ENCODE measurements around the gene EPHA7. TPM values are rescaled to one million over a fixed set of nuclear protein-coding genes. Genes with fewer than 3 reads are reported as not detected.

Gene EPHA7
- total and polyA plus RNA-seq, 4 donors = 0.75 to 2.4 TPM; not detected in 2

DNA sequence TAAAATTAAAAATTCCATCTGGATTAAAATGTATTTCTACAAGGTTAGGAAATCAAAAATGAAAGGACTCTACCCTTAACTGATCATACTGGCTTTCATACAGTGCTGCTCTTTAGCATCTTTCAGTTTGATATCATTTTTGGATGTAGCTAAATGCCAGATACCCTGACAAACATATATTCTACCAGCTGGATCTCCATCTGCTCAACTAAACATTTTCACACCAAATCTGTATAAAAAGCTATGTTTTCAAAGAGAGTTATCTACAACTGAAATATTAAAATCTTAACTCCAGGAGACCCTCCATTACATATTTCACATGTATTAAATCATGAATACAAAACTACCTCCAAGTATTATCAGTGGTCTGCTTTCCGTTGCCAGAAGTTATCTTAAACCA, 95.7 kb downstream of the EPHA7 start:
- intact Hi-C loops (cut with DNase I) = no loop called here

DNA sequence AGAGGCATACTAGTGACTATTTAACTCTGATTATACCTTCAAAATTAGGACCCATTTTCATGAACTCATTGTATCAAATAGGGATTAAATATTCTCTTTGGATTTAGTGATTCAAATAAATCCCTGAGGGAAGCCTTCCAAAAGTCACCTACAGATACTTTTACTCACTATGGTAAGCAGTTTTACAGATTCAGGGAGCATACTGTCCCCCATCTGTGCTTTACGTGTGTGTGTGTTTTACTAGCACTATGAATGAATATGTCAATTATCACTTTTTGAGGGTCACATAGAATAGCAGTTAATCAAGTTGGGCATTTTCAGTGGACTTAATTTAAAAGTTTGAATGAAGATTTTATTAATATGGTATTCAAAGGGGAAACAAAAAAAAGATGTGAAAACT, 96.7 kb downstream of the EPHA7 start:
- no peaks in the 10 kb centered on the region for H3K36me3 ChIP-seq (ENCODE audit: control insufficient read depth in 1 of 2, insufficient read depth in 2 of 2, low read length in 1 of 2)
- H3K27ac ChIP-seq (ENCODE audit: low read depth in 1 of 2, low read length in 2 of 2) = no peak overlapping the region
- H3K4me1 ChIP-seq (ENCODE audit: control insufficient read depth in 1 of 2, insufficient read depth in 2 of 2, low read length in 2 of 2) = no peaks in the 10 kb centered on the region
- no peaks in the 10 kb centered on the region for H3K9me3 ChIP-seq (ENCODE audit: control insufficient read depth, low read length)
- ATAC-seq (ENCODE audit: low FRiP score) (no peak), DNase-seq (no peak)
- intact Hi-C loops (cut with DNase I) = no loop called here
- H3K4me3 ChIP-seq (ENCODE audit: low read length in 2 of 2) = no peak overlapping the region
- H3K27me3 ChIP-seq (ENCODE audit: control insufficient read depth in 1 of 2, insufficient read depth in 2 of 2, low read length in 1 of 2) = no peaks in the 10 kb centered on the region
- 94 to 100% methylated on average over 1 of the region's 1 CpG for WGBS, 2 donors

More for the DNA sequence above, 95.7 kb downstream of the EPHA7 start:
- Histone ChIP-seq H3K36me3 (ENCODE audit: control insufficient read depth in 1 of 2, insufficient read depth in 2 of 2, low read length in 1 of 2) (no peaks in the 10 kb centered on the region), H3K4me3 (ENCODE audit: low read length in 2 of 2) (no peak overlapping the region), H3K9me3 (ENCODE audit: control insufficient read depth, low read length) (no peaks in the 10 kb centered on the region), H3K4me1 (ENCODE audit: control insufficient read depth in 1 of 2, insufficient read depth in 2 of 2, low read length in 2 of 2) (no peaks in the 10 kb centered on the region), H3K27me3 (ENCODE audit: control insufficient read depth in 1 of 2, insufficient read depth in 2 of 2, low read length in 1 of 2) (no peaks in the 10 kb centered on the region), H3K27ac (ENCODE audit: low read depth in 1 of 2, low read length in 2 of 2) (no peak overlapping the region)
- ATAC-seq (ENCODE audit: low FRiP score) (no peak), DNase-seq (no peak)
- 74 to 75% methylated on average over 1 of the region's 1 CpG for WGBS, 2 donors

DNA sequence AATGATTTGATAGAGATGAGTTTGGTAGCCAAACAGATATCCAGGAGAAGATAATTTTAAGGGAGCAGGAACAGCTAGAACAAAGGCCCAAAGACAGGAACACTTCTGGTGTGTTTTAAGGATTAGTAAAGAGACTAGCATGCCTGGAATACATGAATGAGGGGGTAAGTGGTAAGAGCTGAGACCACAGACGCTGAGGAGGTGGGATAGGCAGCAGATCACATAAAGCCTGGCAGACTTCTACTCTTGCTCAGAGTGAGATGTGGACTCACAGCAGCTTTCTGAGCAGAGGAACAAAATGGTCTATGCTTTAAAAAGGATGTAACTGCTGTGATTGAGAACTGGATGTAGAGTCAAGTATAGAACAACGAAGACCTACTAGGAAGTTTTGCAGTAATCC, 100.1 kb downstream of the EPHA7 start:
- H3K36me3 ChIP-seq (ENCODE audit: control insufficient read depth in 1 of 2, insufficient read depth in 2 of 2, low read length in 1 of 2) = no peaks in the 10 kb centered on the region
- H3K4me1 ChIP-seq (ENCODE audit: control insufficient read depth in 1 of 2, insufficient read depth in 2 of 2, low read length in 2 of 2) = no peaks in the 10 kb centered on the region
- ATAC-seq (ENCODE audit: low FRiP score) (no peak), DNase-seq (no peak)
- no peaks in the 10 kb centered on the region for H3K9me3 ChIP-seq (ENCODE audit: control insufficient read depth, low read length)
- 77 to 83% methylated on average over 2 of the region's 2 CpGs for whole genome bisulfite sequencing, 2 donors
- no peak overlapping the region for H3K27ac ChIP-seq (ENCODE audit: low read depth in 1 of 2, low read length in 2 of 2)
- intact Hi-C loops (cut with DNase I) = no loop called here
- H3K27me3 ChIP-seq (ENCODE audit: control insufficient read depth in 1 of 2, insufficient read depth in 2 of 2, low read length in 1 of 2) = no peaks in the 10 kb centered on the region
- no peak overlapping the region for H3K4me3 ChIP-seq (ENCODE audit: low read length in 2 of 2)

DNA sequence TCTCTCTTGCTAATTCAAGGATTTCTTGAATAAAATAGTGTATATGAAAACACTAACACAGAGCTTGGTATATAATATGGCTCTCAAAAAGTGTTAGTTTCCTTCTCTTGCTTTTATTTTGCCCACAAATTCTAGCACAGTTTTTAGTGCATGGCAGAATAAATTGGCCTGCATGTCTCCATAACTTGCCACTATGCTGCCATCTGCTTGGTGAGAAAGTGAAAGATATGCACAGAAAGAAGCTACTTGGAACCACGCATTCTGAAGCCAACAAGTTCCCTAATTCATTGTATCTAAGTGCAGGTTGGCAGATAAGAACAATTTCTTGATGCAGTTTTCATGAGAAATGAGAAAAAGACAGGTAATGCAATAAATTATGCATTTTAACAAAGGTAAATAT, 101.2 kb downstream of the EPHA7 start:
- DNase-seq (no peak), ATAC-seq (ENCODE audit: low FRiP score) (no peak)
- no peaks in the 10 kb centered on the region for H3K27me3 ChIP-seq (ENCODE audit: control insufficient read depth in 1 of 2, insufficient read depth in 2 of 2, low read length in 1 of 2)

DNA sequence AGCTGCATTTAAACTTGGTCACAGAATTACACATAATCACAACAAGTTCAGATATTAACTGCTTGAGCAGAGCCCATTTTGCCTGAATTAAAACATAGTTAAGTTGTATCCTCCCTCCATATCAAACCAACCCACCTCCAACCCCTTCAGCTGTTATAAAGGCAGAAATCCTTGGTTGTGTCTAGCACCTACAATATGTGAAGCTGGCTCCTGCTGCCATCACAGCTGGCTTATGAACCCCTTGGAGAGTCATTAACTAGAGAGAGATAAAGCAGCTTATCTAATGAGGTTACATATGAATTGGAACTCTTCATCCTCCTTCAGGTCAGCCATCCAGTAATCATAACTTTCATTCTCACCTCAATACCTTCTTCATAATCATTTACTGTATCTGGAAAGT, 101.8 kb downstream of the EPHA7 start:
- ATAC-seq (ENCODE audit: low FRiP score) = no peak
- no peaks in the 10 kb centered on the region for H3K4me1 ChIP-seq (ENCODE audit: control insufficient read depth in 1 of 2, insufficient read depth in 2 of 2, low read length in 2 of 2)

More for the DNA sequence above, 101.2 kb downstream of the EPHA7 start:
- H3K9me3 ChIP-seq (ENCODE audit: control insufficient read depth, low read length) = no peaks in the 10 kb centered on the region
- intact Hi-C loops (cut with DNase I) = no loop called here
- H3K27ac ChIP-seq (ENCODE audit: low read depth in 1 of 2, low read length in 2 of 2) = no peak overlapping the region
- no peaks in the 10 kb centered on the region for H3K36me3 ChIP-seq (ENCODE audit: control insufficient read depth in 1 of 2, insufficient read depth in 2 of 2, low read length in 1 of 2)
- WGBS, 2 donors = 92 to 93% methylated on average over 1 of the region's 1 CpG
- no peak overlapping the region for H3K4me3 ChIP-seq (ENCODE audit: low read length in 2 of 2)
- no peaks in the 10 kb centered on the region for H3K4me1 ChIP-seq (ENCODE audit: control insufficient read depth in 1 of 2, insufficient read depth in 2 of 2, low read length in 2 of 2)

DNA sequence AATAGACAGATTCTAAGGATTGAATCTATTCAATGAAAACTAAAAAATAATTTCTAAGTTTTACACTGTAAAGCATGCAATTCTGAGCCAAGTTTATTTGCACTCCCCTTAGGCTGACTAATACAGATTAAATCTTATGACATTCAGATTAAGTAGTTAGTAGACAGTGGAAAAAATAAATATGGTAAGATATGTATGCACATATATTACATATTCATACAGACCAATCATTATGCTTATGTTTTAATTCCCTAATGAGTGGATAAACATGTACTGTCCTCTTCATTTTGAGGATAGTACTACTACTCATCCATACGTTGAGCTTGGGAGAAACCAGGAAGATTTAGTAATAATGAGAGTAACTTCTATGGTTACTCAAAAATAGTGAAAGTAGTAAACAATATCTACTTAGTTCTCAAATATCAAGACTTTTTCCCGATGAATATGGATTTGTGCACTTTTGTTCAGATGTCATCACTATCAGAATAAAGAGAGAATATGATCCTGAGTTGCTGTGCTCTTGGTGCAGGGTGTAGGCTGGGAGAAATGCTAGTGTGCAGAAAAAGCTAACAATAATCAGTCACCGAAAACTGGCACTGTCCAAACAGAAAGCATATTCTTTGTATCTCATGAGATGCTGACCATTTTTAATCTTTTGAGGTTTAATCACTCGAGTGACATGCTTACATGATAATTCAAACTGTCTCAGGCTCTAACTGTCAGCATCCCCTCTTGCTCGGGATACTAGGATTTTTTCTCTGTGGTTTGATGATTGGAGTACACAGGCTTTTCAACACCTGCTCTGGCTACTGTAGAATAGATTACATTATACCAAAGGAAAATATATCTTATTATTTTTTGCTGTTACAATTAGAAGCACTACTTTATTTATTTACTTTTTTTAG, 111.6 kb downstream of the EPHA7 start:
- H3K4me1 ChIP-seq (ENCODE audit: control insufficient read depth in 1 of 2, insufficient read depth in 2 of 2, low read length in 2 of 2) = no peaks in the 10 kb centered on the region
- no peaks in the 10 kb centered on the region for H3K27me3 ChIP-seq (ENCODE audit: control insufficient read depth in 1 of 2, insufficient read depth in 2 of 2, low read length in 1 of 2)
- WGBS, 2 donors = 53 to 58% methylated on average over 5 of the region's 5 CpGs
- H3K4me3 ChIP-seq (ENCODE audit: low read length in 2 of 2) = no peak overlapping the region
- DNase-seq (no peak), ATAC-seq (ENCODE audit: low FRiP score) (no peak)
- intact Hi-C loops (cut with DNase I) = no loop called here
- no peaks in the 10 kb centered on the region for H3K9me3 ChIP-seq (ENCODE audit: control insufficient read depth, low read length)
- no peak overlapping the region for H3K27ac ChIP-seq (ENCODE audit: low read depth in 1 of 2, low read length in 2 of 2)
- H3K36me3 ChIP-seq (ENCODE audit: control insufficient read depth in 1 of 2, insufficient read depth in 2 of 2, low read length in 1 of 2) = no peaks in the 10 kb centered on the region

More for the DNA sequence above, 101.8 kb downstream of the EPHA7 start:
- Histone ChIP-seq H3K4me3 (ENCODE audit: low read length in 2 of 2) (no peak overlapping the region), H3K27ac (ENCODE audit: low read depth in 1 of 2, low read length in 2 of 2) (no peak overlapping the region), H3K27me3 (ENCODE audit: control insufficient read depth in 1 of 2, insufficient read depth in 2 of 2, low read length in 1 of 2) (no peaks in the 10 kb centered on the region), H3K9me3 (ENCODE audit: control insufficient read depth, low read length) (no peaks in the 10 kb centered on the region), H3K36me3 (ENCODE audit: control insufficient read depth in 1 of 2, insufficient read depth in 2 of 2, low read length in 1 of 2) (no peaks in the 10 kb centered on the region)
- DNase-seq = no peak
- intact Hi-C loops (cut with DNase I) = no loop called here

DNA sequence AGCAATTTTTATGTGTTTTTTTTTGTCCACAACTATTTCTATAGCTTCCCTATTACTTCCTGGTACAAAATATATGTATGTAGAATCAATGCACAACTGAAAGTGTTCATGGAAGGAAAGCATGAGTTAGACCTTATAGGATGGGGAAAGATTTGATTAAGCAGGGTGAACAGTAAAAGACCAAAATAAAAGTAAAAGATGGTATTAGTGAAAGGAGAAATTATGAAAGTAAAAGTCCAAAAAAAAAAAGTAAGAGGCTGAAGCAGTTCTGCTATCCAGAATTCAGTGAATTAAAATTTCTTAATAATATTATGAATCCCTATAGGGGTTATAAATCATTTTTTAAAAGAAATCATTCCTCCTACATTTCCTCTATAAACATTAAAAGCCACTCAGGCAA, 114.3 kb downstream of the EPHA7 start:
- ATAC-seq (ENCODE audit: low FRiP score) = no peak
- H3K9me3 ChIP-seq (ENCODE audit: control insufficient read depth, low read length) = no peaks in the 10 kb centered on the region

DNA sequence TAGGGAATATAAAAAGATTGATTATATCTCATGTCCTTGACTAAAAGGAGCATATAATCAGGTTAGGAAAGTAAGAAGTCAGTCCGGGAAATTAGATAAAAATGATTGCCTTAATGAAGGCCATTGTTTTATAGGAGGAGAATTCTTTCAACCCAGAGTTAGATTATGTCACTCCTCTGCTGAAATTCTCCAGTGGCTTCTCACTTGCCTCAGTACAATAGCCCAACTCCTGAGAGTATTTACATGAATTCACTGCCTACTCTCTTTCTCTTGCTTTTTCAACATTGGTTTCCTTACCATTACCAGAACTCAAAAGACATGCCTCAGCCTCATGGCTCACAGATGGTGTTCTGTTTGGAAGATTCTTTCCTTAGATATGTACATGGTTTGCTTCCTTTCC, 114.9 kb downstream of the EPHA7 start:
- no peak overlapping the region for H3K4me3 ChIP-seq (ENCODE audit: low read length in 2 of 2)
- H3K27me3 ChIP-seq (ENCODE audit: control insufficient read depth in 1 of 2, insufficient read depth in 2 of 2, low read length in 1 of 2) = no peaks in the 10 kb centered on the region
- no peaks in the 10 kb centered on the region for H3K4me1 ChIP-seq (ENCODE audit: control insufficient read depth in 1 of 2, insufficient read depth in 2 of 2, low read length in 2 of 2)
- no peak for DNase-seq
- no peak for ATAC-seq (ENCODE audit: low FRiP score)
- H3K27ac ChIP-seq (ENCODE audit: low read depth in 1 of 2, low read length in 2 of 2) = no peak overlapping the region
- H3K36me3 ChIP-seq (ENCODE audit: control insufficient read depth in 1 of 2, insufficient read depth in 2 of 2, low read length in 1 of 2) = no peaks in the 10 kb centered on the region
- peaks cover 1% of the 10 kb centered on the region for H3K9me3 ChIP-seq (ENCODE audit: control insufficient read depth, low read length)
- 85 to 86% methylated on average over 1 of the region's 1 CpG for WGBS, 2 donors
- intact Hi-C loops (cut with DNase I) = no loop called here

More for the DNA sequence above, 114.3 kb downstream of the EPHA7 start:
- Histone ChIP-seq H3K27ac (ENCODE audit: low read depth in 1 of 2, low read length in 2 of 2) (no peak overlapping the region), H3K4me1 (ENCODE audit: control insufficient read depth in 1 of 2, insufficient read depth in 2 of 2, low read length in 2 of 2) (no peaks in the 10 kb centered on the region), H3K27me3 (ENCODE audit: control insufficient read depth in 1 of 2, insufficient read depth in 2 of 2, low read length in 1 of 2) (no peaks in the 10 kb centered on the region), H3K4me3 (ENCODE audit: low read length in 2 of 2) (no peak overlapping the region), H3K36me3 (ENCODE audit: control insufficient read depth in 1 of 2, insufficient read depth in 2 of 2, low read length in 1 of 2) (no peaks in the 10 kb centered on the region)
- DNase-seq = no peak
- intact Hi-C loops (cut with DNase I) = no loop called here

DNA sequence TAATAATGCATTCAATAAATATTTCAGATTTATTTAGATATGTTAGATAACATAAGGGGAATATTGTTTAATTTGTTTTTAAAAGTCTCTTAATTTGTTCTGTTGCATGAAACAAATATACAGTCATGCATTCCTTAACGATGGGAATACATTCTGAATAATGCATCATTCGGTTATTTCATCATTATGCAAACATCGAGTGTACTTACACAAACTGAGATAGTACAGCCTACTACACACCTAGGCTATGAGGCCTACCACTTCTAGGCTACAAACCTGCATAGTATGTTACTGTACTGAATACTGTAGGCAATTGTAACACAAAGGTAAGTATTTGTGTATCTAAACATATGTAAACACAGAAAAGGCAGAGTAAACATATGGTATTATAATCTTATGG, 118.7 kb downstream of the EPHA7 start:
- 84 to 85% methylated on average over 3 of the region's 3 CpGs for WGBS, 2 donors
- peaks cover 1% of the 10 kb centered on the region for H3K9me3 ChIP-seq (ENCODE audit: control insufficient read depth, low read length)
- no peaks in the 10 kb centered on the region for H3K27me3 ChIP-seq (ENCODE audit: control insufficient read depth in 1 of 2, insufficient read depth in 2 of 2, low read length in 1 of 2)
- no peaks in the 10 kb centered on the region for H3K4me1 ChIP-seq (ENCODE audit: control insufficient read depth in 1 of 2, insufficient read depth in 2 of 2, low read length in 2 of 2)
- intact Hi-C loops (cut with DNase I) = no loop called here
- ATAC-seq (ENCODE audit: low FRiP score) = no peak
- no peak overlapping the region for H3K4me3 ChIP-seq (ENCODE audit: low read length in 2 of 2)
- no peak overlapping the region for H3K27ac ChIP-seq (ENCODE audit: low read depth in 1 of 2, low read length in 2 of 2)
- DNase-seq = no peak
- H3K36me3 ChIP-seq (ENCODE audit: control insufficient read depth in 1 of 2, insufficient read depth in 2 of 2, low read length in 1 of 2) = no peaks in the 10 kb centered on the region
